NB4 (cell line): ENCODE results near the gene SIRPB2.

ENCODE experiments used
- DNase-seq: peaks from one replicate; pipeline ENCODE4 v3.0.0; 2010; ENCODE audit warnings: low read depth
- H3K4me3 ChIP-seq: one replicate; pipeline ENCODE4 v1.5.1; 2011; ENCODE audit warnings: mild to moderate bottlenecking, low read depth, low read length, moderate library complexity
- CTCF ChIP-seq: IDR thresholded peaks from one replicate; pipeline ENCODE4 v1.5.1; 2012; ENCODE audit warnings: low read depth, low read length
- MYC ChIP-seq: IDR thresholded peaks from 2 replicates; pipeline ENCODE4 v1.6.1; 2011; ENCODE audit warnings: low read depth, low read length
- POLR2A ChIP-seq: IDR thresholded peaks from 2 replicates; pipeline ENCODE4 v1.6.1; 2011; ENCODE audit warnings: mild to moderate bottlenecking; ENCODE audit not compliant: insufficient read length; ENCODE audit errors: extremely low read depth
- TF ChIP-seq, protein P1 (sequence below): IDR thresholded peaks from 2 replicates; pipeline ENCODE4 v1.6.1; 2011; ENCODE audit warnings: low read depth, low read length

Gene SIRPB2

GRCh38 chr20:1435337-1435699, 55.9 kb downstream of the SIRPB2 start:
- TF ChIP-seq MYC (no peak), CTCF (no peak), POLR2A (no peak)
- TF ChIP-seq, protein P1, sequence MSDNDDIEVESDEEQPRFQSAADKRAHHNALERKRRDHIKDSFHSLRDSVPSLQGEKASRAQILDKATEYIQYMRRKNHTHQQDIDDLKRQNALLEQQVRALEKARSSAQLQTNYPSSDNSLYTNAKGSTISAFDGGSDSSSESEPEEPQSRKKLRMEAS = no peak
- H3K4me3 ChIP-seq = no peak overlapping the region
- DNase-seq = no peak

- peak; percentile 93 for DNase-seq
- H3K4me3 ChIP-seq = no peak overlapping the region
These were observed 56.5 kb downstream of the SIRPB2 start for GRCh38 chr20:1434571-1435336.

GRCh38 chr20:1431158-1431557, 60.1 kb downstream of the SIRPB2 start:
- TF ChIP-seq POLR2A (no peak), CTCF (no peak)
- TF ChIP-seq, protein P1 = no peak
- no peak overlapping the region for H3K4me3 ChIP-seq
- DNase-seq = no peak

More at GRCh38 chr20:1434571-1435336, 56.5 kb downstream of the SIRPB2 start:
- TF ChIP-seq CTCF = no peak
- peak; percentile 65 for TF ChIP-seq MYC
- TF ChIP-seq POLR2A = no peak
- TF ChIP-seq, protein P1 = peak; percentile 66

GRCh38 chr20:1430004-1430451, 61.2 kb downstream of the SIRPB2 start:
- no peak for TF ChIP-seq POLR2A
- TF ChIP-seq MYC = no peak
- no peak for TF ChIP-seq CTCF
- TF ChIP-seq, protein P1 = no peak
- no peak overlapping the region for H3K4me3 ChIP-seq
- no peak for DNase-seq

GRCh38 chr20:1429143-1429728, 62.0 kb downstream of the SIRPB2 start:
- no peak overlapping the region for H3K4me3 ChIP-seq
- no peak for DNase-seq
- TF ChIP-seq CTCF (no peak), POLR2A (no peak), MYC (no peak)
- TF ChIP-seq, protein P1 = no peak
